ENCODE measurements around the gene SEMA3D.

Gene SEMA3D

DNA sequence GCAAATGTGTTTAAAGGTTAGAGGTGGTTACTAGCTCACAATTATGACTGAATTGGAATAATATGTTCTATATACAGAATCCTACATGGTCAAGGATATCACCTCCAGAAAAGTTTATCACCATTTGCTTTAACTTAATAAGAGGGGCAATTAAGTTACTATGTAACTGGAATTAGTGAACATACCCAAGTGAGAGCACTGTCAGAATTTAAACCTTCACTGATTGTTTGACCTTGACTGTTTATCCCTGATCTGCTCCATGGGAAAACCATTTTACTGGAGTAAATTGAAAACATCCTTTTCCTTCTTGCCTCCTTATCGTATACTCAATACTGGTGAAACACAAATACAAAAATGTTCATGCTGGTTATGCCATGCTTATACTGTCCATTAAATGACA is 107.4 kb downstream of the SEMA3D start:
- DNase-seq (ENCODE audit: low spot score): no peak

DNA sequence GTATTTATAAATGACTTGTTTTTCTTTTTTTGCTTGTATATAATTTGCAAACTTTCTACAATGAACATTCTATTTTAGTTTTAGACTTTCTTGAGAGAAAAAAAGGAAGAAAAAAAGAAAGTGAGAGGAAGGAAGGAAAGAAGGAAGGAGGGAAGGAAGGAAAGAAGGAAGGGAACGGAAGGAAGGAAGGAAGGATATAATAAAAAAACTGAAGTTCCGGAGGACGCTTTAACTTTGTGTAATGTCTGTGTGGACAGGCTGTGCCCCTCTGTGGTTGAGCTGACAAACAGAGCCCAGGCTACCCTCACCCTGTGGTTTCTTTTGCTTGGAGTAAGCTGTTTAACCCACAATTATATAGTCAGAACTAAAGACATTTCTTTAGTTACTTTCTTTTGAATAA is 108.7 kb downstream of the SEMA3D start:
- DNase-seq (ENCODE audit: low spot score): no peak

DNA sequence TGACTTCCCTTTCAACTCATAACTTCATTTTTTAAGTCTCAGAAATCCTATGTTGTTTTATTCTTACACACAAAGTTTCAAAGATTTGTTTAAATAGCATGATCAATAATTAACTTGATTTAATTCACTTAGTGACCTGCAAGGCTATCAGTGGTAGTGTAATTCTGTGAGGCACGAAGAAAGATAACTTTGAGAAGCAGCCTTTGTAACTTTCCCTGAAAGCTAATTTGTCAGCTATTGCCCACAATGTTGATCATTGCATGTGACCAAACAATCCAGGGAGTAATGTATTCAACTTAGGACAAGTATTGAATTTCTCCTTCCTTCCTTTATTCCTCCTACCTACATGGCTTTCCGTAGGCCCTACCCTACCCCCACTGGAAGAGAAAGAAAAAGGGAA is 111.0 kb downstream of the SEMA3D start:
- no peak for DNase-seq (ENCODE audit: low spot score)

DNA sequence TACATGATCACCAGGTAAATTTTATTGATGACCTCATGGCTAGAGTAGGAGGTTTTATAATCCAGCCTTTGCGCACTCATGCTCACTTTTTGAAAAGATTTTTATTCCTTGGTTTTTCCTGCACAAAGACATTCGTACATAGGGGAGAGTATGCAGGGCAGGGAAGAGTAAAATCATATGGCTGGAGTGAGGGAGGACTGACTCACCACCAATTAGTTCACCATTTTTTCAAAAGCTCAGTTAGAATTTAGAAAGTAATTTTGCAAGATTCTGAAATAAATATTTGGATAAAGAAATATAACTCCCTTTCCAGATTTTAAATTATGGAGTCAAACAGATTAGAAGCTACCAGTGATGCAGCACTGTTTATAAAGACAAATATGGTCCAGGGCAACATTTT is 111.9 kb downstream of the SEMA3D start:
- DNase-seq (ENCODE audit: low spot score): no peak

DNA sequence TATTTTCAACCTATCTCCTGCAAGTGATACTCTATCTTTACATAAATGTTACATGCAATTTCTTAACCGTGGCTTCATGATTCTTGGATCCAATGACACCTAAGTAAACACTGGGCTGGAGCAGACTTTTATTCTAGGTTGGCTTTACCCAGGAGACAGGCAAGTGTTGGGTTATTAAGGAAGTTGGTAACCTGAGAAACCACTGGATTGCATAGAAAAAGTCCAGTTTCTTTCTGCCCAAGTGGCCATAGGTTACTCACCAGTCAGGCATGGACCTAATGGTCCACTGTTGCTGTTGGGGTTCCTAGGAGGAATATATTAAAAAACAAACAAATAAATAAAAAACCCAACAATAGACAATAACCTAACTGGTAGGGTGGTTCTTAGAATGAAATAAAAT is 112.8 kb downstream of the SEMA3D start:
- DNase-seq (ENCODE audit: low spot score): no peak

DNA sequence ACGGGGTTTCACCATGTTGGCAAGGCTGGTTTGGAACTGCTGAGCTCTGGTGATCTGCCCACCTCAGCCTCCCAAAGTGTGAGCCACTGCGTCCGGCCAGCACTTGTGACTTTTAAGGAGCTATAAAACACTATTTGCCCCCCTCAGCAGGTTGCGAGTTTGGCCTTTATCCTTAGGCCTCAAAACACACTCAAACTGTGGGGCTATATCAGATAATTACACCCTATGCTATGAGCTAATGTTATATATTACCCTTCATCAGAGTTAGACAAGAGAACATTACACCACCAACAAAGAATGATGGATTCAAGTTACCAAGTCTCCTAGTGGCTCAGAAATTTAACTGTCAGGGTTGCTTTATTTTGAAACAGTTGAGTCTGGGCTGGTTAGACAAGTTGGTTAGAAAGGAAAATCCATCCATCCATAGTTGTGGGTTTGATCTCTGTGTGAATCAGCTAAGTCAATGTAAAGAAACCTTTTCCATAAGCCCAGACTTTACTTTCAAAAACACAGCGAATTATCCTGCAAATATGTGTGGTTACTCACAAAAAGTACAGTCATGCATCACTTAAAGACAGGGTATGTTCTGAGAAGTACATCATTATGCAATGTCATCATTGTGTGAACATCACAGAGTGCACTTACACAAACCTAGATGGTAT is 115.8 kb downstream of the SEMA3D start:
- no peak for DNase-seq (ENCODE audit: low spot score)

DNA sequence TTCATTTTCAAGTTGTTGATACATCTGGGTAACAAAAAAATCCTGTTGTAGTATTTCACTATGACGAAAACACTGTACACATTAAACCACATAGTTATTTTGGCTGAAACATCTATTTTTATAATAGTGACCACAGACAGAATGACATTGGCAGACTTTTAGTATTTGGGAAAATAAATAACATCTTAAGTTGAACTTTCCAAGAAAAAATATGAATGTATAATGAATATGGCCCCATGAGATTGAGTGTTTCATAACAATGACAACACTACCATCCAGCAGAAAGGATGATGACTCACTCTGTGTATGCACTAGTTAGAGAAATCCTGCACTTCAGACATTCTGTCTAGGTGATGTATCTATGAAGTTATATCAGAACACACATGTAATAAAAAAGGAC is 118.1 kb downstream of the SEMA3D start:
- DNase-seq (ENCODE audit: low spot score): no peak

DNA sequence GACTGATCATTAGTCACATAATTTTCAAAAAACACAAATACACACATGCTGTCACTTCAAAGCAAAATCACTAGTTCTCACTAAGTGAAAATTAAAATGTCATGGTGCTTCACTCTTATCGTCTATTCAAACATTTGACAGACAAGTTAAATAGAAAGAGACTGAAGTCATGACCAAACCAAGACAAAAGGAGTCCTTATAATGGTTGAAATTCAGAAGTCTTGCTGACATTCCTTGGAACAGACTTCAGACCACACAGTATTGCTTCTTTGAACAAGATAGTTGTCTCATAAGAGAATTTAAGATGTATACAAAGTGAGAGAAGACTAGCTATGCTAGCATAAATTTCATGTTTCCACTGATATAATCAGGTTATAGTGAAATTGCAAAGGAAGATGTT is 119.5 kb downstream of the SEMA3D start:
- DNase-seq (ENCODE audit: low spot score): no peak

DNA sequence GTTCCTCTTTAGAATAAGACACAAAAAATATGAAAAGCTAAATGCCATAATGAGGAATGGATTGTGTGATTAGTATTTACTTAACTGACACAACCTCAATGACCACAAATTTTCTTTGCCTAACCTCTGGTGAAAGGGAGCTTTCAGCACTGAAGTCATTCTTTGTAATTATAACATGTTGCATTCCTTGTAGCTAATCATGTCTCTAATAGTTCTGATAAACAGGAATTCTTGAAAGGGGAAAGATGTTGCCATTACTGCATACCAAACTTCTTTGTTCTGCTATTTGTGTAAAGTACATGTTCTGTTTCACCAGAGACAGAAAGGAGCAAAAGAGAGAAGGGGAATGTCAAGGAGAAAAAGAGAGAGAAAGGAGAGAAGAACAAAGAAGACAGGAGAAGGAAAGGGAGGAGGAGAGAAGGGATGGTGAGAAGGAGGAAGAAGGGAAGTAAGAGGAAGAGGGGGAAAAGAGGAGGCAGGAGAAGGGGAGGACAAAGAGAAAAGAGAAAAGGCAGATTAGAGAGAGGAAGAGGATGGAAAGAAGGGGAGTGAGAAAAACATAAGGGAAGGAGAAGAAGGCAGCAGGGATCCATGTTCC is 120.9 kb downstream of the SEMA3D start:
- DNase-seq (ENCODE audit: low spot score): no peak

DNA sequence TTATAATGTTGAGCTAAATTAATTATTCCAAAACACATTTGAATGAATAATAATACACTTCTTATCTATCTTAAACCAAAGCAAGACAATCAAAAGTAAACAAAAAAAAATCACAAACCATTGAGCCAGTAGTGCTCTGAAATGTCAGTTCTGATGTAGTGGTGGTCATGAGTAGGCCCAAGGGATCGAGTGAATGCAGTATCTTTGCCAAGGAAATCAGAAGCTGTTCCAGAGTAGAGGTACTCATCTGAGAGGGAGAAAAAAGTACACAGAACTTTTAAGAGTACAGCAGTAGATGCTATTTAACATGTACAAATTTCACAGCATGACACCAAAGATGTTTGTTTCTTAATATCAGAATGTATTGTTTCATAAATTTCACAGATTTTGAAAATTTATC is 121.5 kb downstream of the SEMA3D start:
- no peak for DNase-seq (ENCODE audit: low spot score)

DNA sequence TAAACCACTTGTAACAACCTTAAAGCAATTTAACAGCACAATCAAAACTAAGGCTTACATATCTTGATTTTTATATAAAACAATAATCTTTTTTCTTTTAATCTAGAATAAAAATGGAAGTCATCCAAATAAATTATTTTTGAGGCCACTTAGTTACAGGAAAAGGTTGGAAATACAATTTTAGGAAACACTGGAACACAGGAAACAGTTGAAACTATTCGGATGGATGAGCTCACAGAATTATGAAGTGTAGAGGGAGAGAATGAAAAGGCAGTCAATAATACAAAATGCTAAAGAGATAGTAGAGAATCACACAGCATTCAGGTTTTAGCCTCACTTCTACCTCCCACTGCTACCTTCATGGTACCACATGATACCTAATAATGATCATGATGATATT is 124.2 kb downstream of the SEMA3D start:
- no peak for DNase-seq (ENCODE audit: low spot score)

DNA sequence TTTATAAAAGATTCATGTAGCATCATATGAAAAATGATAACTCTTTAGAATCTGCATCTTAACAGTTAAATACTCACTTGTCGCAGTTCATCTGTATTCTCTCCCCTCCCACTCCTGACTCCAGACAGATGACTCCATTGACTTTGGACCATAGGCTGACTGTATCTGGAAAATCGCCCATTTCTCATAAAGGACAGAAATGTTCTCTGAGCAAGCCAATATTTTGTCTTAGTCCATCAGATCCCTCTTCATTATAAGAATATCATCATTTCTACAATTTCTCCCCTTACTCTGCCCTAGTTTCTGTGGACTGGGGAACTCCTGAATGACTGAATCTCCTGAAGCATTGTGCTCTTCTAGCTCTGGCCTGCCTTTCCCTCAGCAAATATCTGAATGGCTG is 125.4 kb downstream of the SEMA3D start:
- no peak for DNase-seq (ENCODE audit: low spot score)

DNA sequence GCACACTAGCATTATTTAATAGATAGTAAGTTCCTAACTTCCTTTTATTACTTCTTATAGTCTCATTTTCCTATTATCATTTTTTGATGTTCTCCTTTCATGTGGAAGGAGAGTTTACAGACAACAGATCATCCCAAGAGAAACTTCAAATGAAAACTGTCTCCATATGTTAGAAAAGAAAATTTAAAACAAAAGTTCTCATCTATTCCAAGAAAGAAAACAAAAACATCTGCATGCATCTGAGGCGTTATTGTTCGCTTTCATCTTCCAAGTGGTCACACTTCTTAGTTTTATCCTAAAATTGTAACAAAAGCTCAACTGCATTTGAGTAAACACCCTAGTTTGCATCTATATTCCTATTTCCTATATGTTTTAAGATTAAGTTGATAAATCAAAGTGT is 126.2 kb downstream of the SEMA3D start:
- DNase-seq (ENCODE audit: low spot score): no peak

DNA sequence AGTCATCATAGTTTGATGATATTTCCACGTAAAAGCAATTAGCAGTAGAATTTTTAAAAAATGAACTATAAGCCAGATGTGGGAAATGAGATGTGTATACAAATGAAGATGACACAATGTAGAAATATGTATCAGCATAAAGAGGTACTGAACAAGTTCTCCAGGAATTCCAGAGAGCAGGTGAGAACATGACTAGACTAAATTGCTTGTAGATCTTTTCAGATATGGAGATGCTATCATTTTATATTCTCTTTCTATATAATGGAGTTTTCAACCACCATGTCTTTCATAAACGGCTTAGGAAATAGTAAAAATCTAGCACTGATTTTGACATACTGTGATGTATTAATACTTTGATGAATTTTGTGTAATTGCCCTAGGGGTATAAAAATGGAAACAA is 130.9 kb downstream of the SEMA3D start:
- DNase-seq (ENCODE audit: low spot score): no peak

DNA sequence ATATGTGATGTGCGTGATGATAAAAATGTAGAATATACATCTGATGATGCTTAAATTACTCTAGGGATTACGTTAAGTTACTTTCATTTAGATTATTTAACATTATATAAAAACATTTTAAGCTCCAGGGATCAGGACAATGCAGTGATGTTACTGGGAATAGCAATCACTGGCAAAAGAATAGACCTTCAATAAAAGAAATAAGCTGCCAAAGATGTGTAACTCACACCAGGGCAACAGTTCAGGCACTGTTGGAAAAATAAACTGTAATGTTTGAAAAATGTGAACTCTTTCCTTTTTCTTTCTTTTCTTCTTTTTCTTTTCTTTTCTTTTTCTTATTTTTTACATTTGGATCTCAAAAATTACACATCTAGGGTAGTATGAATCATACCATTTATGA is 131.7 kb downstream of the SEMA3D start:
- no peak for DNase-seq (ENCODE audit: low spot score)

DNA sequence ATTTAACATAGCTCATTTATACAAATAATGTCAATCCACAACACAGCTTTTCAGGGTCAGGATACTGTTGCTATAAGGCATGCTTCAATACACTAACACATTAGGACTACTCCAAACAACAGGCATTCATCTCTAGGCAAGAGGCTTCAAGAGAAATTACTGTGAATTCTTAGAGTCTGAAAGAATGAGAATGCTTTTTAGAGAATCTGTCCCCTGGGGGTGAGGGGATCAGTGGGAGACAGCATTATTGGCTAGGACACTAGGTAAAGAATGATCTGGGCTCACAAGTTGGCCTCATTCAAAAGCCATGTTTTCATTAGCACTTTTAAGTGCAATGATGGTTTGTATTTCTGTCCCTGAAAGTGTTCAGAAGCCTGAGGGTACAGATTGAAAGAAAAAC is 132.6 kb downstream of the SEMA3D start:
- no peak for DNase-seq (ENCODE audit: low spot score)

DNA sequence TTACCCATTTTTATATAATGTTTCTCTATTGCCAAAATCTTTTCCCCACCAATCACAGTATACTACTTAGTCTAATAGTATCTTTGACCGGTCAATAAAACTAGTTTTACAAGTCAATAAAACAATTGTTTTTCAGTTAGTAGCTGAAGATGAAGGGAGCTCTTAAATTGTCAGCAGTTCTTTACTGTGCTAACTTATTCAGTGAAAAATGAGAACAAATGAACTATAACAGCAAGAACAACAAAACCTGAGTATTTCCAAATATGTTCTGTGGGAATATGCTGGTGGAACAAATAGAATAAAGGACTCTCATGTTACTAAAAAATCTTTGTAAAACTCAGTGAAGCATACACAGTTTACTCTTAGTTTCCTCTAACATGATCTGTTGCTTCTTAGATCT is 134.0 kb downstream of the SEMA3D start:
- no peak for DNase-seq (ENCODE audit: low spot score)

DNA sequence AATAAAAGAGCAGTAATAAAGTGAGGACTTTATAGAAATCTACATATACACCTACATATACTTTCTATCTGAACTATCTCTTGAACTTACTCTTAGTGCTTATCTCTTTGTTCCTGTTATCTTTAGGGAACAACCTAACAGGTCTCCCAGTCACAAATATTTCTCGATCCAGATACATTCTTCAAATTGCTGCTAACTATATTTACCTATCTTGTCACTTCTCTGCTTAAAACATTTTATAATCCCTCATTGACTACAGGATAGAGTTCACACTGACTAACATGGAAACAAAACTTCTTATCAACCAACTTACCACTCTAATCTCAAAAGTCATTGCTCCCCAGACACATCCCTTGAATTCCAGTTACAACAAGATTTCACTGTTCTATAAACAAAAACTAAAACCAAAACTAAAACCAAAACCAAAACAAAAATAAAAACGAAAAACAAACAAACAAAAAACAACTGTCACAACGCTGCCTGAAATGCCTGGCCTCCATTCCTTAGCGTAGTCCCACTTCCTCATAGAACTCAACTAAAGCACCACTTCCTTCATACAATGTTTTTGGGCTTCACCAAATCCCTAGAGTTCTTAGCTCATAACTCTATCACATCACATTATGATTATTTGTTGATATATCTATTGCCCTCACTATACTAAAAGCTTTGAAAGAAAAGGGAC is 134.7 kb downstream of the SEMA3D start:
- no peak for DNase-seq (ENCODE audit: low spot score)

DNA sequence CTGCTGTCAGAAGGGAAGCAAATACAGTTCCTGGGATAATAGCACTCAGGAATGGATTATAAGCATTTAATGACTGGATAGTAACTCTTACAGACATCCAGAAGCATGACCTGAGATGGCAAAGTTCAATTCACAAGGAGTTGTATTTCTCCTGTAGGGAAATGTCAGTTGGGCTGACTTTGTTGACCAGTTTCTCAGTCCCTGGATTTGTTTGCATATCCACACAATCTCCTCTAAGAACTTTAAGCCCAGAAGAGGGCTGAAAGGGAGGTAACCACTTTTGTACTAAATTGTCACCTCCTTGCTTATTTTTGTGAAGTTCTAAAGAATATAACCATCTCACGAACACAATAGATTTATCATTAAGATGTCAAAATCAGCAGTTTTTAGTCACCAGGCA is 140.3 kb downstream of the SEMA3D start:
- no peak for DNase-seq (ENCODE audit: low spot score)

DNA sequence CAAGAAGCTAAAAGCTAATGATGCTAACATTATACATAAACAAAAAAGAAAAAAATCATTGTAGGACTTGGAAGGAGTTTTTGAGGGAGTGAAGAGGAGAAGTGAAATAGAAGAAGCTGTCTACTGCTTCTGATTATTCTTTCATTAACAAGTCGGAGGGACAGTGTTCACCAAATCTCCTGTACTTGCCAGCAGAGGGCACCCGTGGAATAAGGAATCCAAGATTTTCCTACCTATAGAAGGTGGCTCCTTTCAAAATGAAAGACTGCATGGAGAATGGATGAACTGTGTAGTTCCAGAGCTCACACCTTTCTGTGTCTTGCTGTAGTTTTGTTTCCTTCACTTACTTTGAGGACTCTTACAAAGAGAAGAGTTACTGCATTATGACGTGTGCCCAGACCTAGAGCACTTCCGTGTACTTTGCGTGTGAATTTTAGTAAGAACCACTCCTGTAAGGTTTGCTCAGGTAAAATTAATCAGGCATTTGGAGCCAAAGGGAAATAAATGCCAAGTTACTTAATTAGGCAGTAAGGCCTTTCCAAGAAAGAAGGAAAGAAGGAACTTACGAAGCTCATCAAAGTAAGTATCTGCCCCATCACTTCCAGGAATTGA is 145.1 kb downstream of the SEMA3D start:
- peak; percentile 43 for DNase-seq (ENCODE audit: low spot score)

DNA sequence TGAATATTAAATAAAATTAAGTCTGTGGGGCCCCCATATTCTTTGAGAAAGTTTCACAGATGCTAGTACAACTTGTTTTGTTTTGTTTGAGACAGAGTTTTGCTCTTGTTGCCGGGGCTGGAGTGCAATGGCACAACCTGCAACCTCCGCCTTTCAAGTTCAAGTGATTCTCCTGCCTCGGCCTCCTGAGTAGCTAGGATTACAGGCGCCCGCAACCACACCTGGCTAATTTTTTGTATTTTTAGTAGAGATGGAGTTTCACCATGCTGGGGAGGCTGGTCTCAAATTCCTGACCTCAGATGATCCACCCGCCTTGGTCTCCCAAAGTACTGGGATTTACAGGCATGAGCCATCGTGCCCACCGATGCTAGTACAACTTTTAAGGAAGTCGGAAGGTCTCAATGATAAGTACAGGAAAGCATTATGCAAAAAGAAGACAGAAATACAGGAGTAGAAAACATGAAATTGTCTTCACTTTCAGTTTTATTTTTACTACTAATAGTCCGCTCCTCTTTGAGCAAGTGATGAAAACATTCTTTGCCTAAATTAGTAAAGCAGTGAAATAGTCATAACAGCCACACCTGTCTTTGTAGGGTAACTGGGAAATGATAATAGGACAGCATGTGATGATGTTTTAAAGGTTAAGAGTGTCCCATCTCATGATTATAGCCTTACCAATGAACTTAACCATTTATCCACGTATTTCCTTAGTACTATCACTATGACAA is 147.5 kb downstream of the SEMA3D start:
- DNase-seq (ENCODE audit: low spot score): no peak

DNA sequence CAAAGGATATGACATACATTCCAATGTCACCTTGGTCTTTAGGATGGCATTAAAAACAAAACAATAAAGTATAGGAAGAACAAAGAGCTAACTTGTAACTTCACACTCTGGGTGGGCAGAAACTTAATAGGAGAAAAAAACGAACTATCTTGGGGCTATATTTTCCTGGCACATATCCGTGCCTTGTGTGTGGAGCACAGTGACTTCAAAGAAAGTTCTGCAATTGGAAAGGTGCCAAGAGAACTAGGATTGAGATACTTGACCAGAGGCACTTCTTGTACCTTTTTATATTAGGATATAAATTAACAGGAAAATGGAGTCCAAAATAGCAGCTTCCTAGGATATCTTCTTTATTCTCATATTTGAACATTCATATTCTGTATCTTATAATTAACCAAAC is 148.4 kb downstream of the SEMA3D start:
- no peak for DNase-seq (ENCODE audit: low spot score)

DNA sequence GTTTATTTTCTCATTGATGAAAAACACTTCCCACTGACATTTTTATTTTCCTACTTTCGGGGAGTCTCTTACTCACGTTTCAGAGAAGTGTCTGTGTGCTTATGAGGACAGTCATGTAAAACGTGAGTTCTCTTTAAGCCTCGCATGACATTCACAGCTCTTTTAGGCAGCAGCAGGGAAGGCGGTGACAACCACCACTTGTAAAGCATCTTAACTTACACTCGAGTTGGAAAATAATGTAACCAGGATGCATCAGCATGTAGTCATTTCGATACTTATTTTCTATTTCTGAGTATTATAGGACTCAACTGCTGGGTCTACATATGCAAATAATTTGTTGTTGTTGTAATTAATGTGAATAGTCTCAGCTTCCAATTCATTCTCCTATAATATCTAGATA is 153.6 kb downstream of the SEMA3D start:
- no peak for DNase-seq (ENCODE audit: low spot score)

Measured in globus pallidus (tissue), 1 donor.